ENCODE measurements around the gene PTGFR. TPM values are rescaled to one million over a fixed set of nuclear protein-coding genes. Genes with fewer than 3 reads are reported as not detected.

The PTGFR gene
- not detected for total RNA-seq

- Mint-ChIP-seq H3K4me3 (no peak within 1 kb of the TSS), H3K9me3 (no peaks in the 10 kb centered on the region), H3K27ac (no peak within 1 kb of the TSS), H3K36me3 (ENCODE audit: low read depth) (no peaks in the 10 kb centered on the region), H3K4me1 (peaks cover 1% of the 10 kb centered on the region), H3K27me3 (peaks cover 27% of the 10 kb centered on the region)
- ChIA-PET CTCF (no interaction called here), POLR2A (no interaction called here)
- DNase-seq: no peak
Observed at GRCh38 chr1:78490861-78491450, at the start of gene PTGFR. Gene PTGFR, plus strand, starts transcription at chr1:78490974. Its CDS starts 1,770 bp downstream, at chr1:78492744.

- H3K9me3 Mint-ChIP-seq: no peaks in the 10 kb centered on the region
- no peaks in the 10 kb centered on the region for H3K36me3 Mint-ChIP-seq (ENCODE audit: low read depth)
- ChIA-PET POLR2A (no interaction called here), CTCF (no interaction called here)
- no peak overlapping the region for H3K27ac Mint-ChIP-seq
- no peaks in the 10 kb centered on the region for H3K4me1 Mint-ChIP-seq
- no peaks in the 10 kb centered on the region for H3K27me3 Mint-ChIP-seq
- DNase-seq: no peak
- H3K4me3 Mint-ChIP-seq: no peak overlapping the region
Observed at GRCh38 chr1:78441921-78442320, 48.9 kb upstream of the PTGFR start.

GRCh38 chr1:78447086-78447485 is 43.7 kb upstream of the PTGFR start:
- H3K4me1 Mint-ChIP-seq: no peaks in the 10 kb centered on the region
- no peaks in the 10 kb centered on the region for H3K36me3 Mint-ChIP-seq (ENCODE audit: low read depth)
- CTCF ChIA-PET: interaction anchor here (0.5 kb wide), 1 partner anchor 589 kb away, joined by 3 read pairs; no protein-coding TSS in a partner anchor

GRCh38 chr1:78464449-78464891 is 26.3 kb upstream of the PTGFR start:
- ChIA-PET POLR2A (no interaction called here), CTCF (no interaction called here)
- no peak for DNase-seq
- Mint-ChIP-seq H3K36me3 (ENCODE audit: low read depth) (no peaks in the 10 kb centered on the region), H3K4me1 (no peaks in the 10 kb centered on the region), H3K27me3 (no peaks in the 10 kb centered on the region), H3K27ac (no peak overlapping the region), H3K9me3 (peaks cover 11% of the 10 kb centered on the region), H3K4me3 (no peak overlapping the region)

More at GRCh38 chr1:78447086-78447485, 43.7 kb upstream of the PTGFR start:
- Mint-ChIP-seq H3K27ac (no peak overlapping the region), H3K27me3 (no peaks in the 10 kb centered on the region), H3K4me3 (no peak overlapping the region), H3K9me3 (no peaks in the 10 kb centered on the region)
- no peak for DNase-seq
- POLR2A ChIA-PET: no interaction called here

- Mint-ChIP-seq H3K4me3 (no peak overlapping the region), H3K27ac (no peak overlapping the region), H3K9me3 (peaks cover 11% of the 10 kb centered on the region), H3K27me3 (no peaks in the 10 kb centered on the region), H3K4me1 (no peaks in the 10 kb centered on the region), H3K36me3 (ENCODE audit: low read depth) (no peaks in the 10 kb centered on the region)
- ChIA-PET CTCF (no interaction called here), POLR2A (no interaction called here)
- DNase-seq: no peak
Observed at GRCh38 chr1:78465143-78465542, 25.6 kb upstream of the PTGFR start.

- no peaks in the 10 kb centered on the region for H3K9me3 Mint-ChIP-seq
- no peak overlapping the region for H3K4me3 Mint-ChIP-seq
- H3K27ac Mint-ChIP-seq: no peak overlapping the region
- no peak for DNase-seq
- no peaks in the 10 kb centered on the region for H3K27me3 Mint-ChIP-seq
- CTCF ChIA-PET: no interaction called here
- POLR2A ChIA-PET: no interaction called here
- no peaks in the 10 kb centered on the region for H3K4me1 Mint-ChIP-seq
- H3K36me3 Mint-ChIP-seq (ENCODE audit: low read depth): no peaks in the 10 kb centered on the region
Observed at GRCh38 chr1:78468521-78468920, 22.3 kb upstream of the PTGFR start.

- no peaks in the 10 kb centered on the region for H3K9me3 Mint-ChIP-seq
- CTCF ChIA-PET: no interaction called here
- POLR2A ChIA-PET: no interaction called here
- no peaks in the 10 kb centered on the region for H3K27me3 Mint-ChIP-seq
- no peak overlapping the region for H3K27ac Mint-ChIP-seq
- no peak for DNase-seq
- H3K4me3 Mint-ChIP-seq: no peak overlapping the region
- H3K36me3 Mint-ChIP-seq (ENCODE audit: low read depth): no peaks in the 10 kb centered on the region
- no peaks in the 10 kb centered on the region for H3K4me1 Mint-ChIP-seq
Observed at GRCh38 chr1:78469576-78469975, 21.2 kb upstream of the PTGFR start.

- Mint-ChIP-seq H3K9me3 (no peaks in the 10 kb centered on the region), H3K27me3 (no peaks in the 10 kb centered on the region), H3K4me3 (no peak overlapping the region), H3K27ac (no peak overlapping the region), H3K4me1 (no peaks in the 10 kb centered on the region), H3K36me3 (ENCODE audit: low read depth) (no peaks in the 10 kb centered on the region)
- DNase-seq: no peak
- POLR2A ChIA-PET: no interaction called here
- CTCF ChIA-PET: no interaction called here
Observed at GRCh38 chr1:78471890-78472620, 18.7 kb upstream of the PTGFR start.

GRCh38 chr1:78472851-78473496 is 17.8 kb upstream of the PTGFR start:
- no peak overlapping the region for H3K27ac Mint-ChIP-seq
- DNase-seq: no peak
- CTCF ChIA-PET: no interaction called here
- no peaks in the 10 kb centered on the region for H3K27me3 Mint-ChIP-seq
- no peaks in the 10 kb centered on the region for H3K4me1 Mint-ChIP-seq
- H3K4me3 Mint-ChIP-seq: no peak overlapping the region
- POLR2A ChIA-PET: no interaction called here
- H3K9me3 Mint-ChIP-seq: no peaks in the 10 kb centered on the region
- H3K36me3 Mint-ChIP-seq (ENCODE audit: low read depth): no peaks in the 10 kb centered on the region

- Mint-ChIP-seq H3K4me1 (no peaks in the 10 kb centered on the region), H3K9me3 (no peaks in the 10 kb centered on the region), H3K27me3 (no peaks in the 10 kb centered on the region), H3K4me3 (no peak overlapping the region), H3K36me3 (ENCODE audit: low read depth) (no peaks in the 10 kb centered on the region), H3K27ac (no peak overlapping the region)
- no peak for DNase-seq
- ChIA-PET CTCF (no interaction called here), POLR2A (no interaction called here)
Observed at GRCh38 chr1:78474092-78474491, 16.7 kb upstream of the PTGFR start.

- H3K4me1 Mint-ChIP-seq: no peaks in the 10 kb centered on the region
- CTCF ChIA-PET: no interaction called here
- no peaks in the 10 kb centered on the region for H3K36me3 Mint-ChIP-seq (ENCODE audit: low read depth)
Observed at GRCh38 chr1:78475888-78476610, 14.7 kb upstream of the PTGFR start.

GRCh38 chr1:78483903-78484302 is 6.9 kb upstream of the PTGFR start:
- Mint-ChIP-seq H3K27me3 (peaks cover 2% of the 10 kb centered on the region), H3K4me3 (no peak overlapping the region), H3K4me1 (no peaks in the 10 kb centered on the region), H3K36me3 (ENCODE audit: low read depth) (no peaks in the 10 kb centered on the region), H3K27ac (no peak overlapping the region), H3K9me3 (no peaks in the 10 kb centered on the region)
- ChIA-PET CTCF (no interaction called here), POLR2A (no interaction called here)
- no peak for DNase-seq

More at GRCh38 chr1:78475888-78476610, 14.7 kb upstream of the PTGFR start:
- POLR2A ChIA-PET: no interaction called here
- no peaks in the 10 kb centered on the region for H3K9me3 Mint-ChIP-seq
- H3K27me3 Mint-ChIP-seq: no peaks in the 10 kb centered on the region
- H3K4me3 Mint-ChIP-seq: no peak overlapping the region
- no peak overlapping the region for H3K27ac Mint-ChIP-seq
- no peak for DNase-seq

- CTCF ChIA-PET: no interaction called here
- Mint-ChIP-seq H3K27ac (no peak overlapping the region), H3K9me3 (no peaks in the 10 kb centered on the region), H3K4me3 (no peak overlapping the region), H3K36me3 (ENCODE audit: low read depth) (no peaks in the 10 kb centered on the region), H3K27me3 (peaks cover 26% of the 10 kb centered on the region), H3K4me1 (peaks cover 1% of the 10 kb centered on the region)
- POLR2A ChIA-PET: no interaction called here
- no peak for DNase-seq
Observed at GRCh38 chr1:78491451-78492071, 787 bp downstream of the PTGFR start.

Measured in activated CD4-positive, alpha-beta memory T cell treated with anti-CD3 and anti-CD28 coated beads, Interleukin-2, amount 10 ng/mL, durations not matched to agents 7 days and 5 days (primary cell).